ENCODE measurements around the gene ZBTB37. TPM values are rescaled to one million over a fixed set of nuclear protein-coding genes. Genes with fewer than 3 reads are reported as not detected.

The ZBTB37 gene
- total and polyA plus RNA-seq, 2 of the 4 experiments (the other 2 are of a cell fraction): 1.0 to 13.1 TPM

DNA sequence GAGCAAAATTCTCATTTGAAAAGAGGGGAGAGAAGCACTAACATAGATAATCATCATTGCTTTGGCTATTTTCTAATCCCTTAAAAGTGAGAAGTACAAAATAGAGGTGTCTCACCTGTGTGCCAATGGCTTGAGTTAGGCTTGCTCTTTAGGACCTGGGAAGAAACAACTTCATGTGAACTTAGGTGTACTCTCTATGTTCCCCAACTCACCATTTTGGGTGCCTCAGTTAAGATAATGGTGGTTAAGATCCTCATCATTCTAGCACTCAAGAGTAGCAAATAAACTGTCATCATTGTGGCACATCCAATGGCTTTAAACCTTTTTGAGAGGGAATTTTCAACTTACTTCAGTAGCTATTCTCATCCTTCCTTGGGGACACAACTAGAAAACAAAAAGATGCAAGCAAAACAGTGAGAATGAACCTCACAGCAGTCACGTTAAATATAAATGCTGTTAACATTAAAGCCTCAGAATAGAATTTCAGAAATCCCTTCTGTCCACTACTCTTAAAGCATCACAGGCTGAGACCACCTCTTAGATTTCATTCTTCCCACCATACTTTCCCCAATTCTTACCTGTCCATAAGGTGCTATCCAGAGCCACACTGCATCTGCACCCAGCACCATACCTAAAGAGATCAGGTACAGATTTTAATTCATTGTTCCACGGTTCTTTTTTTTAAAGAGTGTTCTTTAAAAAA is 1.6 kb upstream of the ZBTB37 start:
- Histone ChIP-seq H3K27ac (ENCODE audit: insufficient read depth, low read length) (peak overlapping the region; percentile 80), H3K14ac (replicated peaks; ENCODE audit: low read depth, low read length) (peak overlapping the region; percentile 99), H3K4ac (ENCODE audit: low read depth, low read length) (peak overlapping the region; percentile 97), H3K4me1 (ENCODE audit: control insufficient read depth, insufficient read depth, low read length) (no peaks in the 10 kb centered on the region; the same call in 1 of the 2 replicates), H3K23ac (ENCODE audit: low read depth, low read length) (peak overlapping the region; percentile 96), H3K79me1 (ENCODE audit: low read depth in 1 of 2, low read length in 2 of 2) (peaks cover 9 to 56% of the 10 kb centered on the region in 2 experiments; a peak in 3 of 4 replicates), H4K91ac (ENCODE audit: insufficient read depth, low read depth, low read length) (no peak overlapping the region), H3K9ac (ENCODE audit: low read depth, low read length) (peak overlapping the region; percentile 88), H4K5ac (ENCODE audit: low read depth, low read length) (no peak overlapping the region), H2BK120ac (ENCODE audit: low read depth, low read length) (no peak overlapping the region), H2BK5ac (ENCODE audit: low read depth, low read length, poor library complexity, severe bottlenecking) (peak overlapping the region; percentile 54), H3K36me3 (ENCODE audit: control insufficient read depth, insufficient read depth, low read length) (peaks cover 50% of the 10 kb centered on the region), H3K56ac (ENCODE audit: extremely low read depth, insufficient read depth, low read length) (peak overlapping the region; percentile 78), H4K20me1 (ENCODE audit: insufficient read depth, low read length) (peaks cover 62% of the 10 kb centered on the region), H2AFZ (replicated peaks; ENCODE audit: low read length, poor library complexity) (no peak overlapping the region), H3K9me1 (ENCODE audit: insufficient read depth, low read length) (no peaks in the 10 kb centered on the region), H3K9me3 (ENCODE audit: control insufficient read depth, insufficient read depth, low read length) (no peaks in the 10 kb centered on the region), H3K4me2 (ENCODE audit: low read depth, low read length) (peak overlapping the region; percentile 64), H3K18ac (ENCODE audit: low read depth, low read length) (peak overlapping the region; percentile 13; the same call in 1 of the 2 replicates), H2AK5ac (ENCODE audit: low read depth, low read length) (no peak overlapping the region), H4K8ac (ENCODE audit: low read depth in 2 of 2, low read length in 2 of 2) (peak overlapping the region; percentile 58 to 75; a peak in 2 of 4 replicates), H3K27me3 (ENCODE audit: control insufficient read depth, insufficient read depth, low read length) (no peaks in the 10 kb centered on the region), H2BK20ac (ENCODE audit: low read depth, low read length) (no peak overlapping the region), H2BK15ac (ENCODE audit: low read depth, low read length) (no peak overlapping the region), H2AK9ac (replicated peaks; ENCODE audit: low read depth, low read length, poor library complexity) (no peak overlapping the region), H3K4me3 (ENCODE audit: insufficient read depth, low read depth, low read length) (peak overlapping the region; percentile 70)
- DNase-seq (no peak), ATAC-seq (ENCODE audit: low read depth) (no peak)
- ChIA-PET CTCF (interaction anchor here (1.4 kb wide), 1 partner anchor 10 kb away, joined by 8 read pairs; no protein-coding TSS in a partner anchor), POLR2A (ENCODE audit: unreplicated experiment) (interaction anchor here (1.1 kb wide), 1 partner anchor 14 kb away, joined by 5 read pairs; no protein-coding TSS in a partner anchor)
- dilution Hi-C loops (cut with HindIII; ENCODE audit: low sequenced_read_pairs, unreplicated experiment) (no loop called here), in situ Hi-C loops (cut with MboI; ENCODE audit: low sequenced_read_pairs) (no loop called here), intact Hi-C loops (cut with micrococcal nuclease) (loop anchor here (5.0 kb wide), 2 partner anchors 434 to 1119 kb away; no protein-coding TSS in a partner anchor)
- WGBS, 2 experiments (ENCODE audit: extremely low coverage in 2 of 2, insufficient read length in 1 of 2): 0% methylated on average over 1 of the region's 2 CpGs; no CpG with 5 or more reads in 1 of the 2 experiments
- no TSS peak for BruUV-seq (replicated peaks)
- TF ChIP-seq MXI1 (IDR thresholded peaks at IDR 0.05; ENCODE audit: borderline replicate concordance, low read depth, low read length) (no peak), RCOR1 (IDR thresholded peaks at IDR 0.05; ENCODE audit: insufficient replicate concordance, low read length) (no peak), NFE2L2 (IDR thresholded peaks at IDR 0.05; ENCODE audit: low read depth, low read length) (no peak)

Data from IMR-90 (cell line).